ENCODE measurements around the gene ANK3.
"Not testable (repeated sequence)": the region's sequence is repeated elsewhere in the genome, so short reads cannot be mapped to it uniquely, and the experiment has no call there.

Gene ANK3

DNA sequence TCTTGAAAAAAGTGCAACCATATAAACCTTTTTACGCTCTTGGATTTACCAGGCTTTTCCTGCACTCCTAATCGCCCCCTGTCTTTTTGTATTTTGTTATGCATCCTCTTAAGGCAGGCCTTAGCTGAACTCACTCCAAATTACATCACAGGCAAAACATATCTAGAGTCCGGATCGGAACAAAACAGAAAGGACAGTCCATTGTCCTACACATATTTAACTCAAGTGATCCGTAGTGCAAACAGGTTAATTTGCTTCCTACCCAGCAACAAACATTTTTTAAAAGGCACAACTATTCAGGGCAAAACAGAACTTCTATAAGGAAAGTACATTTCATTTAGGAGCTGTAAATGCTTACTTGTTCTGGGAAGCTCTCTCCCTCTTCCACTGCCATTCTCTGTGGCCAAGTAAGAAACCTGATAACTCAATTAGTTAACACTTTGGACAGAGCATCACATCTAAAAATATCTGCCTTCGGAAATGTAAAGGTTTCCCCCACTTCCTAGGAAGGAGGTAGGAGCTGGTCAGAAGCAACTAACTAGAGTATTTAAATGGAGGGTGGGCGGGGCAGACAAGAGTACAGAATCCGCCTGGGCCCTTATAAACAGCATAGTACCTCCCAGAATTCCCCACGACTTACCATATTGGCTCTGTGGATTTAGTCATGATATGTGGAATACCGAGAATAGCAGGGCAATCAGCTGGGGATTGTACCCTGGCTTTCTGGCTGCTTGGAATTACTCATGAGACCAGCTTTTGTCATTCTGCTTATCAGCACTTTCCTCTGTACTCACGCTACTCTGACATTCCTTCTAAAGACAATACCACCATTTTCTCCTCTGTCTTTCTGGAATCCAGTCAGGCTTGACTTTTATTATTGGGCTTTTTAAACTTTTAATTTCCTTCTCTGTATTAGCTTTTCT, 89.5 kb downstream of the ANK3 start:
- no peak for DNase-seq

DNA sequence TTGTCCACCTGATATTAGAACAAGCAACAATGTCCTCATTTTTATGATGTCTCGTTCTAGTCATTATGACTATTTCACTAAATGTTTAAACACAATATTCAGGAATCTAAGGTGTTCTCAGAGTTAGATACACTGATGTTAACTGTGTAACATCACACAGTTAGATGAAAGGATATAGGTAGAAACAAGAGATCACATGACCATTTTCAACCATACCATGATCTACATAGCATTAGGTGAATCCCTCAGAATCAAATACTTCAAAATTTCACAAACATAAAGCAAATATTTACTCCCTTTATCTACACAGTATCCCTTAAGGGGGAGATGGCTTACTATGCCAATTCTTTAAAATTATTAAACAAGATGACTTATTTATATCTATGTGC, 90.3 kb downstream of the ANK3 start:
- no peak for DNase-seq

DNA sequence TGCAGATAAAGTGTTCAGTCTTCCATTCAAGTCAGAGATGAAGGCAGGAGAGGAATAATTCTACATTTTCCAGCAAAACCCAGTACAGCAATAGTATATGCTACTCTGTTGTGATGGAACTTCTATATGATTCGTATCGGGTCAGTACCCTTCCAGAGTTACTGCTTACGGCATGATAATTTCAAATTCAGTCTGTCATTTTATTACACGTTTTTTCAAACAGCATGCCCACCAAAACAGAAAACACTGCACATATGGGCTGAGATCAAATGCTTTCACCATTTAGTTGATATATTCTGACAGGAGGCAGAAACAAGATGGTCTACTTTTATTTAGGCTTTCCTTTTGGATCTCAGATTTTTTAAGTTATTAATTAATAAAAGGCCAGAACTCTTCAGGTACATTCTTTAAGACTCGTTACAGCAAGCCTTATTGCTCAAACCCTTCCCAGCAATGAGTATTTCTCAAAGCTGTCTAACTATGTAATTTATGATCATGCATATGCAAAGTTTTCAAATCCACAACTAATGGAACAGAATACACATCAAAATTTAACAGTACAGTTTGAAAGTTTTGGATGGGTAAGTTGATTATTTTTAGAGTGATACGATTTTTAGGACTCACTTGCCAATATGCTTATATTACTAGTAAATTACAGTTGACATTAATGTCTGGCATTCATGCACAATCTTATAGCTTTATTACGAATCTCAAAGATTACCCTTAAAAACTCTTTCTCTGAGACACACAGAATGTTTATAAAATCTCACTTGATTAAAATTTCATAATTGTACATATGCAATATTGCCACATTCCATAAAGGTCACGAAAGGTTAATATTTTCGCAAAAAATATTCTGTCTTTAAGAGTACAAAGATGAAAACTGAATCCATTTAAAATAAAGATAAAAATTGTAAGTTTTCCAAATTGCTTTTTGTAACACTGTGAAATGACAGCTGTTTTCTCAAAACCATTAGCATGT, 91.0 kb downstream of the ANK3 start:
- no peak for DNase-seq

DNA sequence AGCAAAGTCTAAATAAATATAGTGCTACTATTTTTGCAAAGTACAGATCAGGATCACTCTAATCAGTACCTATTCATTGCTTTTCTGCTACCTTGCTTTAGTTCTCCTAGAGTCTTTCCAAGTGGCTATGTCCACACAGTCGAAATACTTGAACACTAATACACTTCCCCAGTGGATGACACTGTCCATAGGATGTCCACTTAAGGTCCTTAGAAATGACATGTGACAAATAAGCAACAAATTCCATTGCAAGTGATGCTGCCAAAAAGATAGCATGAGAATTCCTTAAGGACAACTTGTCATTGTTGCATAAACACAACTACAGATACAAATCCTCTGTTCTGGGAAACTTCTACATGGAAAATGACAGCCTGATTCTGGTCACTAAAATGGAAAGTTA, 93.6 kb downstream of the ANK3 start:
- no peak for DNase-seq

DNA sequence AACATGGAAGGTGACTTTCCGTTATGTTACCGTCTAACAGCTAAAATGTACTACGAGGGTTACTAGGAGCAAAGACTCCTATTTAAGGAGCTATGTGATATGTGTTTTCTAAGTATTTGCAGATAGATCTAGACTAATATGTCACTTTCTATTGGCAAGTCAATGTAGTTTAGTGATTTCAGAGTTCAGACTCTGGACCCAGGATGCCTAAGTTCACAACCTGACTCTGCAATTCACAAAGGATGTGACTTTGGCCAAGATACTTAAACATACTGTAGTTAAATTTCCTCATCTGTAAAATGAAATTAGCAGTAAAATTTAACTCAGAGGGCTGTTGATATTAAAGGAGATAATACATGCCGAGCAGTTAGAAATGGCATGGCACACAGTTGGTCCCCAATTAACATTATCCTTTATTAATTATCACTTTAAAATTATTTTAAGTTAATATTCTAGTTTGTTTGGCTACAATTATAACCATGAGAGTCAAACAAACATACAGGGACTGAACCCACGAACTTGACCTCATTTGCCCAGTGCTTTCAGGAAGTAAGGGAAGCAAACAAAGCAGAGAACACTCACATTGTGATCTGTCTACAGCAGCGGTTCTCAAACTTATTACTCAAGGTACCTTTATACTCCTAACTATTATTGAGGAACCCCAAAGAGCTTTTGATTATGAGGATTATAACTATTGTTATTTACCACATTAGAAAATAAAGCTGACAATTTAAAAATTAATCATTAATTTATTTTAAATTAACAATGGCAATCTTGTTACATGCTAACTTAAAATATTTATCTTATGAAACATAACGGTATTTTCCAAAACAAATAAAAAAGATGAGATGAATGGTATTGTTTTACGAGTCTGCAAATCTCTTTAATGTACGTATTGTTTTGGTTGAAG, 94.4 kb downstream of the ANK3 start:
- DNase-seq: no peak

DNA sequence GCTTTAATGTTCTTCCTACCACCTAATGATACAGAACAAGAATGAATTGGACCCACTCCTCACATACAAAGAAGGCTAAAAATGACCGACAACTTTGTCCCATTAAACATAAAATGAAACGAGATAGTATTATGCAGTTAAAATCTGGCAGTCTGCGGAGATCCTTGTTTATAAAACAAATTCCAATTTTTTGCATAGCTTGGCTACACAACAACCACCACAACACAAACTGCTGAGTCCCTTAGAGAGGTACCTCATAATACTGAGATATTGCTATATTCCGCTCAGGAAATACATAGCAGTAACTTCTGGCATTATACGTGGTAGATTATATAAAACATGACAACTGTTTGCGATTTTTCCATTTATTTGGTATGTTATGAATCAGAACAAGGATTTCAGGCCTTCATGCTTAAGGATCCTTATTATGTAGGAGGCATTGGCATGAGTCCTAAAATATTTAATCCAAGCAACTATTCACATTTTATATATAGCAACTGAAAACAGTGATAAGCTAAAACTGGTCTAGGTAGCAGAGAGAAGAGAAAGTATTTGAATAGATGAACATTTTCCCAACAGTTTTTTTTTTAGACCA, 96.0 kb downstream of the ANK3 start:
- no peak for DNase-seq

DNA sequence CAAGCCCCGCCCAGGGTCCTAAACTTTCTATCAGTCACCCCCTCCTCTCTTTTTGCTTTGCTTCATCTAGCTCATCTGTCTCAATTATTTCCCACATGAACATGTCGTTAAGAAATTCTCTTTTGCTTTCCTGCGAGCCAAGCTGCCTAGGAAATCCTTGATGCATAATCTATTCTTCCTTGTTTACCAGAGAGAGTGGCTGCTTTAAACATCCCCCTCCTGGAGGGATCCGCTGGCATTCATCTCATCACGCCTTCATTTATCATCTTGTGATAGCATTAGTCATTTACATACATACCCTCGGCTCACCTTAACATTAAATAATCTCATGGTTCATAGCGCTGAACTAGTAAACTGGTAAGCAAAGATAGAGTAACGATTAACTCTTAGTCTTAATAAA, 96.7 kb downstream of the ANK3 start:
- no peak for DNase-seq

DNA sequence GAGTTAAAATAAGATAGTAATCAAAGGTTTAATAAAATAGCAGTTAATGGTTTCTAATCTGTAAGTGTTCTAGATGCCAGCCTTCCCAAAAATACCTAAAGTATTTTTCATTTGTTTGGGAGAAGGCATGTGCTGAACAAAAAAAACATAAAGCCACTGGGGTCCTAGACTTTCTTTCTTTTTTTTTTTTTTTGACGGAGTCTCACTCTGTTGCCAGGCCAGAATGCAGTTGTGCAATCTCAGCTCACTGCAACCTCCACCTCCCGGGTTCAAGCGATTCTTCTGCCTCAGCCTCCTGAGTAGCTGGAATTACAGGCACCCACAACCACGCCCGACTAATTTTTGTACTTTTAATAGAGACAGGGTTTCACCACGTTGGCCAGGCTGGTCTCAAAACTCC, 97.1 kb downstream of the ANK3 start:
- not testable (repeated sequence) for DNase-seq

DNA sequence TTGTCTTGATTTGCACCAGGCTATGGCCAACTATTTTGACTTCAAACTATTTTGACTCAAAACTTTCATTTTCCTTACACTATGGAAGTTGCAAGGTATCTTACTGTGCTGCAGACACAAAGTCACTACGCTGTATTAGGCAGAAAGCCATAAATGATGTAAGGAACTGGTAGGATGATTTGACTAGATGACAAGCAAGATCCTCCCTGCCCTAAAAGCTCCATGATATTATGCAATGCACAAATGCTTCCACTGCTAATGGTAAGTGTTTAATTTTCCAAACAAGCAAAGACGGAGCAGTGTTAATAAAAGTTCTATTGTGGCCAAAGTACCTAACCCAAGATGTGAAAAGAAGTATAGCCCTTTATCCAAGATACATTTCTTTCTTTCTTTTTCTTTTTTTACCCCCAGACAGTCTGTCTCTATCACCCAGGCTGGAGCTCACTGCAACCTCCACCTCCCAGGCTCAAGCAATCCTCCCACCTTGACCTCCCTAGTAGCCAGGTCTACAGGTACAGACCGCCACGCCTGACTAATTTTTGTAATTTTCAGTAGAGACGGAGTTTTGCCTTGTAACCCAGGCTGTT, 98.2 kb downstream of the ANK3 start:
- DNase-seq: peak; percentile 28

DNA sequence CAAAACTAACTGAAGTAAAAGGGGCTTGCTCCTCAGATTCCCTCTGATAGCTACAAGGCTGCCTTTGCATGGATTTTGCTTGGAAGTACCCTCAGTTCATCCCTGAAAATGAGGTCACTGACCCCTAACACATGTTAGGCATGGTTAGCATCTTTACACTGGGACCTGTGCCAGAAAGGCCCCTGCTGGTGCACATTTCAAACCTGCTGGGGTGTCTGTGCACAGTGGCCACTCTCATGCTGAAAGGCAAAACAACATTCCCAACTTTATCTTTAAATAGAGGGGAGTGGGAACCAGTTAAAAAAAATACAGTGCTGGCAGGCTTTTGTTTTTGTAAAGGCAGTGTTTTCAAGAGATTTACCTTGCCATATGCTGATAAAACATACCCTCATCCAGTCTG, 99.1 kb downstream of the ANK3 start:
- no peak for DNase-seq

DNA sequence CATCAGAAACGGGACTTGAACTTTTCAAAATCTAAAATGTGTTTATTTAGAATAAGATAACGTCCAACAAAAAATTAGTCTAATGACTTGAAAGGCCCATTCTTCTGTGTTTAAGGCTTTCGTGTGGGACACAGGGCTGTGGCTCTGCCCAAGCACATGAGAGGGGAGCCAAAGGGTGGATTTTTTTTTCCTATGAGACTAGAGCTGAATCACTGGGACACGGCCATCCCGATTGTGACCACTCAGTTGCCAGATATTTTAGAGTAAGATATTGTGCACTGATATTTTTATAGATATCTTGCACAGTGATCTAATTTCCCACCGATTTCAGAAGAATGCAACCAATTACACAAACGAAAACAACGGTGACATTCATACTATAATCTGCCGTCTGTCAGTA, 99.9 kb downstream of the ANK3 start:
- no peak for DNase-seq

DNA sequence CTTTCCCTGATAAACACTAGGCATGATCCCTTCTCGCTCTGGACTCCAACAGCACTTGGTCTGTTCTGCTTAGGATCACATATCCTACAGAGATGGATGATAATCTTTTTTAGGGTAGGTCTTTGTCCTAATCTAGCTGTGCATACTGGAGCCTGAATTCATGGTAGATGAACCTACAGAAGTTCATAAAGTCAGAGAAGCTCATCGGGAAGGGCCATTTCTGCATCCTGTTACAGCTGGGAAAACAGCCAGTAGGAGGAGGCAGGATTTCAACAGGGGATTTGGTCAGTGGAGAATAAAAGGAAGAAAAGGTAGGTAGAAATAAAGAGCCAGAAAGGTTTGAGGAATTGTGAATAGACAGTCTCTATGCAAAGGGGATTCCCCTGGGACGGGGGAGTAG, 101.4 kb downstream of the ANK3 start:
- no peak for DNase-seq

DNA sequence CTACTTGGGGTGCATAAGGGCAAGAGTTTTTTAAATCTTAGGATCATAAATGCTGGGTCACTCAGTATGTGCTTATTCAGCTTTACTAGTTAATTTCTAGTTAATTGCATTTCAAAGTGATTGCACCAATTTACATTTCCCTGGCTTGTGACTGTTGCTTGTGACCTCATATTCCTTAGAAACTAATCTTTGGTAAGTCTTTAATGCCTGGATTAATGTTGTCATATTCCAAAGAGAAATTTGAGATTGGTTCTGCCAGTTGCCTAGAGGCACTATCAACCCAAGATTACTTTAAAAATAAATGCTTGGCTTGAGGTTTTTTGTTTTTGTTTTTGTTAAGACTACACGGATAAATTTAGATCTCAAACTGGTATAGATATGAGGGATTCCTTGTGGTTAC, 103.1 kb downstream of the ANK3 start:
- no peak for DNase-seq

DNA sequence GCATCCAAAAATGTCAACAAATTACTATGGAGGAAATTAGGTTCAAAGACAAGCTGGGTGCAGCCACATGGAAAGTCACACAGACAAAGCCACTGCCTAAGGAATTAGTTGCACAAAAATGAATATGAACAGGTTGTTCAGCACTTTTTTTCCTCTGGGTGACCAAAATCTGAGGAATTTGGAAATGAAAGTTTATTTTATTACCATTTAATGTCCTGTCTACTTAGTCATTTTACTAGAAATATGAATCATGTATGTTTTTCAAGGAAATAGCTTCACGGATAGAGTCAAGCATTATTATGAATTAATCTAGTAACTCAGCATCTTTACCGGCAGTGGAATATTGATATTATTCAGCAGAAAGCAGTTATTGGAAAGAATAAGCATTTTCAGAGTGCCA, 106.3 kb downstream of the ANK3 start:
- no peak for DNase-seq

DNA sequence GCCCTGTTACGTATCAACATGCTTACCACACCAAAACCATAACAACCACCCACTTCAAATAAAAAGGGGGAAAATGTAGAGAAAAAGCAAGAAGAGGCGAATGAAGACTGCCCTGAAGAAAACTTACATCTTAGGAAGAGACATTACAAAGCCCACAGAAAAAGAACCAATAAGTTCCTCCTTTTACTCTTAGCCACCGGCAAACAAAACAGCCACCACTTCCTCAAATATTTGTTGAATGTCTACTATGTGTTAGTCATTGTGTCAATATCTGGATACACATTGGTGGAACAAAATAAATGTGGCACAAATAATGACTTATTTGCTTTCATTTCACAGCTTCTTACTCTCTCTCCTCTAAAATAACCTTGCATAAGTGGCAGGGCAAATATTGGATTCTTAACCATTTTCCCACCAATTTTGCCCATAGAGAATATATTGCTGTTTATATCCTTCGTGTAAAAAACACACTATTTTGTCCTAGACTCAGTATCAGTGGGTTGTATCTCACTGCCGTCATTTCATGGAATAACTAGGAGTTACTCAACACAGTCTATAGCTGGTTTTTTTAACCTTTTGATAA, 106.8 kb downstream of the ANK3 start:
- peak; percentile 83 for DNase-seq

DNA sequence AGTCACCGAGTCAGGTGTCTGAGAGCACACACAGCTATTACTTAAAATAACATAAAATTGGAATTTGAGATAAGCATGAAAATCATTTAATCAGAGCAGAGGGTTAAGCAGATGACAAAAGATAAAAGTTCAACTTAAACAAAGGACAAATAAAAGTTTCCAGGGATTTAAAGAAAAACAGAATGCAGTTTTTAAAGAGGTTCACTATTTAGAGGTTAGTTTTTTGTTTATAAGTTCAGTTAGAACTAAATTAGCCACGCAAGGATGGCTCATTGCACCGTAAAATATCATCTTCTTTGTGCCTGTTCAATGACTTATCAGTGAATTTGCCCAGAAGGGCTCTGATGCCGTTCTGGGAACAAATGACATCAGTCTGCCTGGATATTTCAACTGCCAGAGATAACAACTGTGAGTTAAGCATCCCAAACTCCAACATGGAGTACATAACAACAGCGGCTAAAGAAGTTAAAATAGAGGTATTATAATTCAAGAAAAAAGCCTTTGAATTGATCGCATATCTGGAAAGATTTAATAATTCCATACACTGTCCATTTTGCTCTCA, 107.8 kb downstream of the ANK3 start:
- DNase-seq: no peak

DNA sequence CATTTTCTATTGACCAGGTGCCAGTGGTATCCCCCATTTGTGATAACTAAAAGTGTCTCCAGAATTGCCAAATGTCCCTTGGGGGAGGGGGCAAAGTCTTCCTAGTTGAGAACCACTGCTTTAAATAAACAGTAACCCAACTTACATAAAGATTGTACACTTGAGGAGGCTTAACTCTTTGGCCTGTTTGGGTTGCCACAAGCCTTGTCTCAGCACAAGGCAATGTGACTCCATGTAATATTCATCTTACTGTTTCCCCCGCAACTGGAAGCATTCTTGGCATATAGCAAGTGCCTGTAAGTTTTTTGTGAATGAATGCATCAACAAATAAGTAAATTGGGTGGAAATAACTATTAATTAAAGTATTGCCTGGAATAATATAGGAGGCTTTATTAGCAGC, 108.3 kb downstream of the ANK3 start:
- DNase-seq: no peak

DNA sequence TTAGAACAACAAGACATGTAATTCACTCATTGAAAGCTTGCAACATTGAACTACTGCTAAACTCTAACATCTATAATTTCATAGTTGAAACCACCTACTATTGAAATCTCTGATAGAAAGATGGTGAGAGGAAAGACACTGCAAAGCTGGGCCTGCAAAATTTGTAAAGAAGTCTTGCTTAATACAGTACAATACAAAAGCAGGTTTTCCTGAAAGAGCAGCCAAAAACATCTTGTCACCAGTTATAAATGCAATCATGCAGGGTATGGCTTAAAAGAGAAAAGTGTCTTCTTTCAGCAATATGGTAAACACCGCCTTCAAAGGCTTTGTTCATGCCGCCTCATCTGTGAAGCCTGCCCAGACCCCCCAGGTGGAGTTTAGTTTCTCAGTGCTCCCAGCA, 109.2 kb downstream of the ANK3 start:
- DNase-seq: no peak

DNA sequence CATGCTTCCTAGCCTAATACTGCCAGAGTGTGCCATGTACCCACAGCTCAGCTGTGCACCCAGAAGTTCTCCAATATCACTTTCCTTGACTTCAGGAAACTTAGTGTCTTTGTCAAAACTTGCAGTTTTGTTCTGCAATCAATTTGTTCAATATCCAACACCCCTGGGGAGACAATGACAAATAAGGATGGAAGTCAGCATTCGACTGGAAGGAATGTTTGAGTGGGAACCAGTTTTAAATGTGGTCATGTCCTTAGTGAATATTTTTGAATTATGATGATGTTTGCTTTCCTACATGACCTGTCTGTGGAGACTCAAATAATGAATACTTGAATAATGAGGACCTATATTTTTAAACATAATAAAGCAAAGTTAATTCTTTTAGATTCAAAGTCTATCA, 112.0 kb downstream of the ANK3 start:
- DNase-seq: no peak

DNA sequence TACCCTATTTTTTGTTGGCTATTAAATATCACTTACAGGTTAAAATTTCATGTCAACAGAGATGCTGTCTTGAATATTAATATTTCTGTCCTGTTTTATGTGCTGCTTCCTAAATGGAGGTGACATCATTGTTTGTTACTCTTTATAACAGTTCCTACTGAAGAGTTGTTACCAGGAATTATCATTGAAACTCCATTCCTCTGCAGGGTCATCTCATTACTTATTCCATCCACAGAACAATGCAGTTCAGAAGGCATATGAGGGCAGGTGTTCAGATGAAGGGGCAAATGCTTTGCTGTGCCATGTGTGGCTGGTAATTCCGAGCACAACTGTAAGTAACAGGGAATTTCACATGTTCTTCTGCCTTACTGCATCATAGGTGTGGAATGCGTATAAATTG, 113.4 kb downstream of the ANK3 start:
- DNase-seq: no peak

All from OCI-M1 (cell line).